Measurements from ENCODE around the gene CCBE1.

Gene CCBE1

GRCh38 chr18:59546188-59546587 lies 151.0 kb downstream of the CCBE1 start:
- peak; percentile 77 for DNase-seq (ENCODE audit: low read depth)
- no peak for TF ChIP-seq CTCF (IDR thresholded peaks at IDR 0.05; ENCODE audit: low read length, missing control alignments)
- no peak overlapping the region for H3K4me3 ChIP-seq (replicated peaks; ENCODE audit: low read depth, low read length)

- no peak for TF ChIP-seq CTCF (IDR thresholded peaks at IDR 0.05; ENCODE audit: low read length, missing control alignments)
- peak; percentile 61 for DNase-seq (ENCODE audit: low read depth)
- no peak overlapping the region for H3K4me3 ChIP-seq (replicated peaks; ENCODE audit: low read depth, low read length)
Observed at GRCh38 chr18:59540780-59541179, 156.4 kb downstream of the CCBE1 start.

- no peak for TF ChIP-seq CTCF (IDR thresholded peaks at IDR 0.05; ENCODE audit: low read length, missing control alignments)
- no peak overlapping the region for H3K4me3 ChIP-seq (replicated peaks; ENCODE audit: low read depth, low read length)
- DNase-seq (ENCODE audit: low read depth): peak; percentile 26
Observed at GRCh38 chr18:59540346-59540745, 156.9 kb downstream of the CCBE1 start.

GRCh38 chr18:59539108-59539507 lies 158.1 kb downstream of the CCBE1 start:
- no peak for TF ChIP-seq CTCF (IDR thresholded peaks at IDR 0.05; ENCODE audit: low read length, missing control alignments)

GRCh38 chr18:59537579-59537978 lies 159.6 kb downstream of the CCBE1 start:
- no peak overlapping the region for H3K4me3 ChIP-seq (replicated peaks; ENCODE audit: low read depth, low read length)
- DNase-seq (ENCODE audit: low read depth): no peak
- no peak for TF ChIP-seq CTCF (IDR thresholded peaks at IDR 0.05; ENCODE audit: low read length, missing control alignments)

More at GRCh38 chr18:59539108-59539507, 158.1 kb downstream of the CCBE1 start:
- no peak for DNase-seq (ENCODE audit: low read depth)
- H3K4me3 ChIP-seq (replicated peaks; ENCODE audit: low read depth, low read length): no peak overlapping the region

- no peak for DNase-seq (ENCODE audit: low read depth)
- H3K4me3 ChIP-seq (replicated peaks; ENCODE audit: low read depth, low read length): no peak overlapping the region
- TF ChIP-seq CTCF (IDR thresholded peaks at IDR 0.05; ENCODE audit: low read length, missing control alignments): no peak
Observed at GRCh38 chr18:59536166-59536565, 161.1 kb downstream of the CCBE1 start.

GRCh38 chr18:59535055-59535454 lies 162.2 kb downstream of the CCBE1 start:
- no peak for TF ChIP-seq CTCF (IDR thresholded peaks at IDR 0.05; ENCODE audit: low read length, missing control alignments)
- no peak for DNase-seq (ENCODE audit: low read depth)
- H3K4me3 ChIP-seq (replicated peaks; ENCODE audit: low read depth, low read length): no peak overlapping the region

Data from fibroblast of pulmonary artery (primary cell).